Measurements from ENCODE around the gene RPUSD1. TPM values are rescaled to one million over a fixed set of nuclear protein-coding genes. Genes with fewer than 3 reads are reported as not detected.

Gene RPUSD1
- total RNA-seq, 2 experiments from 2014 or later = 12.8 to 15.0 TPM

DNA sequence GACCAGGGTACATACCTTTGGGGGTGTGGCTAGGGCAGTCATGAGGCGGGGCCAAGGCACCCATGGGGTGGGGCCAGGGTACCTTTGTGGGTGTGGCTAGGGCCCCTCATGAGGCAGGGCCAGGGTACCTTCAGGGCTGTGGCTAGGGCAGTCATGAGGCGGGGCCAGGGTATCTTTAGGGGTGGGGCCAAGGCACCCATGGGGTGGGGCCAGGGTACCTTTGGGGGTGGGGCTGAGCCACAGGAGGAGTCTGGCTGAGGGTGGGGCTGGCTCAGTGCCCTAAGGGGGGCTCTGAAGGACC lies 8.9 kb upstream of the RPUSD1 start:
- Histone ChIP-seq H3K4me3 (ENCODE audit: low read length) (no peak overlapping the region), H3K27ac (ENCODE audit: low read depth in 1 of 2, low read length in 2 of 2) (no peak overlapping the region), H3K4me1 (ENCODE audit: insufficient read depth, low read length) (peaks cover 4% of the 10 kb centered on the region), H3K27me3 (ENCODE audit: control insufficient read depth in 1 of 2, insufficient read depth in 2 of 2, low read length in 2 of 2) (peaks cover 19 to 22% of the 10 kb centered on the region in 2 experiments), H3K9me3 (ENCODE audit: control insufficient read depth in 1 of 2, insufficient read depth in 1 of 2, low read length in 2 of 2) (peaks cover 0 to 22% of the 10 kb centered on the region in 2 experiments), H3K36me3 (ENCODE audit: insufficient read depth, low read length) (no peaks in the 10 kb centered on the region)
- Mint-ChIP-seq H3K4me1 (ENCODE audit: low read depth) (no peaks in the 10 kb centered on the region), H3K36me3 (ENCODE audit: low read depth) (no peaks in the 10 kb centered on the region), H3K4me3 (no peak overlapping the region), H3K27ac (no peak overlapping the region), H3K9me3 (no peaks in the 10 kb centered on the region), H3K27me3 (peaks cover 5% of the 10 kb centered on the region)
- POLR2A ChIA-PET = no interaction called here
- DNase-seq (no peak), ATAC-seq (ENCODE audit: poor library complexity) (peak; percentile 37)
- CTCF ChIA-PET = no interaction called here
- TF ChIP-seq, protein P1, sequence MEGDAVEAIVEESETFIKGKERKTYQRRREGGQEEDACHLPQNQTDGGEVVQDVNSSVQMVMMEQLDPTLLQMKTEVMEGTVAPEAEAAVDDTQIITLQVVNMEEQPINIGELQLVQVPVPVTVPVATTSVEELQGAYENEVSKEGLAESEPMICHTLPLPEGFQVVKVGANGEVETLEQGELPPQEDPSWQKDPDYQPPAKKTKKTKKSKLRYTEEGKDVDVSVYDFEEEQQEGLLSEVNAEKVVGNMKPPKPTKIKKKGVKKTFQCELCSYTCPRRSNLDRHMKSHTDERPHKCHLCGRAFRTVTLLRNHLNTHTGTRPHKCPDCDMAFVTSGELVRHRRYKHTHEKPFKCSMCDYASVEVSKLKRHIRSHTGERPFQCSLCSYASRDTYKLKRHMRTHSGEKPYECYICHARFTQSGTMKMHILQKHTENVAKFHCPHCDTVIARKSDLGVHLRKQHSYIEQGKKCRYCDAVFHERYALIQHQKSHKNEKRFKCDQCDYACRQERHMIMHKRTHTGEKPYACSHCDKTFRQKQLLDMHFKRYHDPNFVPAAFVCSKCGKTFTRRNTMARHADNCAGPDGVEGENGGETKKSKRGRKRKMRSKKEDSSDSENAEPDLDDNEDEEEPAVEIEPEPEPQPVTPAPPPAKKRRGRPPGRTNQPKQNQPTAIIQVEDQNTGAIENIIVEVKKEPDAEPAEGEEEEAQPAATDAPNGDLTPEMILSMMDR (IDR thresholded peaks at IDR 0.05) = no peak
- intact Hi-C loops (cut with DNase I, micrococcal nuclease) = no loop called here

DNA sequence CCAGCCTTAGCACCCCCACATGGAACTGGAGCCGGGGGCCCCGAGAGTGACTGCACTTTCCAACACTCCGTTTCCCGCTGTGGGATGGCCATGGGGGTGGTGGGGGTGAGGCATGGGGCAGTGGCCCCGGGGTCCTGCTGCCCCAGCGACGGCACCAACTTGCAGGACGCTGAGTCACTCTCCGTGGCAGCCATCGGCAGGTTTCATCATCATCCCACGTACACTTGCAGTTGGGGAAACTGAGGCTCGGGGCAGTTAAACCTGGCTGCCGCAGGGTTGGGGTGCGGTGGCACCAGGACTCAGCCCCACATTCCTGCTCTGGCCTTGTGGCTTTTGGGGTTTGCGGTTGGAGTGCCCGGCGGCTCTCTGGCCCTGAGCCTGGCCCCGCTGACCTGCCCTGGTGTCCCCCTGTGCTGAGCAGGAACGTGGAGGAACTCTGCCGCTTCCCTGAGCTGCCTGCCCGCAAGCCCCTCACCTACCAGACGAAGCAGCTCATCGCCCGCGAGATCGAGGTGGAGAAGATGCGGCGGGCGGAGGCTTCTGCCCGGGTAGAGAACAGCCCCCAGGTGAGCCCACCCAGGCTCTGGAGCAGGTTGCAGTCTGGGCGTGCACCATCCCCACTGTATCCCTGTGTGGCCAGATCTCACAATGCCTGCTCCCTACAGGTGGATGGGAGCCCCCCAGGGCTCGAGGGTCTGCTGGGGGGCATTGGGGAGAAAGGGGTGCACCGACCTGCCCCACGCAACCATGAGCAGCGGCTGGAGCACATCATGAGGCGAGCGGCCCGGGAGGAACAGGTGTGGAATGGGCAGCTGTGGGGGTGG lies 8.3 kb upstream of the RPUSD1 start:
- Mint-ChIP-seq H3K36me3 (ENCODE audit: low read depth) (no peaks in the 10 kb centered on the region), H3K27me3 (peaks cover 4% of the 10 kb centered on the region), H3K27ac (no peak overlapping the region), H3K9me3 (no peaks in the 10 kb centered on the region), H3K4me3 (no peak overlapping the region), H3K4me1 (ENCODE audit: low read depth) (no peaks in the 10 kb centered on the region)
- H3K4me3 ChIP-seq (ENCODE audit: low read length) = no peak overlapping the region
- no peak overlapping the region for H3K27ac ChIP-seq (ENCODE audit: low read depth in 1 of 2, low read length in 2 of 2)
- H3K36me3 ChIP-seq (ENCODE audit: insufficient read depth, low read length) = no peaks in the 10 kb centered on the region
- peaks cover 0 to 17% of the 10 kb centered on the region in 2 experiments for H3K9me3 ChIP-seq (ENCODE audit: control insufficient read depth in 1 of 2, insufficient read depth in 1 of 2, low read length in 2 of 2)
- ATAC-seq (ENCODE audit: poor library complexity) (no peak), DNase-seq (no peak)
- peaks cover 4% of the 10 kb centered on the region for H3K4me1 ChIP-seq (ENCODE audit: insufficient read depth, low read length)
- intact Hi-C loops (cut with DNase I, micrococcal nuclease) = no loop called here
- ChIA-PET POLR2A (no interaction called here), CTCF (no interaction called here)
- H3K27me3 ChIP-seq (ENCODE audit: control insufficient read depth in 1 of 2, insufficient read depth in 2 of 2, low read length in 2 of 2) = peaks cover 14 to 17% of the 10 kb centered on the region in 2 experiments
- TF ChIP-seq, protein P1 (IDR thresholded peaks at IDR 0.05) = no peak

DNA sequence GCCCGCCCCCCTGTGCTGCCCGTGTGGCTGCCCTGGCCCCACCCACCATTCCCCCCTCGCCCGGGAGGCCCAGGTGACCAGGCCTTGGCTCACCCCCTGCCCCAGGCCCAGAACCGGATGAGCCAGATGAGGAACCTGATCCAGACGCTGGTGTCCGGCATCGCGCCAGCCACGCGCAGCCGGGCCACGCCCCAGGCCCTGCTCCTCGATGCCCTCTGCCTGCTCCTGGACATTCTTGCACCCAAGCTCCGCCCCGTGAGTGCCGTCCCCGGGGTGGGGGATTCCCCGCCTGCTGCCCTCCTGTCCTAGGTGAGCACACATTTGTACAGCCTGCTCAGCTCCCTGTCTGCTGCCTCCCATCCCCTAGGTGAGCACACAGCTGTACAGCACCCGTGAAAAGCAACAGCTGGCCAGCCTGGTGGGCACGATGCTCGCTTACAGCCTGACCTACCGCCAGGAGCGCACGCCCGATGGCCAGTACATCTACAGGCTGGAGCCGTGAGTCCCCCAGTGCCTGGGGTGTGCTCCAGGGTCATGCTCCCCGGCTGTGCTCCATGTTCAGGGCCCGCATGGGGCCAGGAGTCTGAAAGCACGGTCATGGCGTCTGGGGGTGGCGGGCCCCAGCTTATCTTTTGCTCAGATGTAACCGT lies 7.5 kb upstream of the RPUSD1 start:
- CTCF ChIA-PET = no interaction called here
- intact Hi-C loops (cut with DNase I, micrococcal nuclease) = no loop called here
- Histone ChIP-seq H3K36me3 (ENCODE audit: insufficient read depth, low read length) (no peaks in the 10 kb centered on the region), H3K9me3 (ENCODE audit: control insufficient read depth in 1 of 2, insufficient read depth in 1 of 2, low read length in 2 of 2) (peaks cover 0 to 9% of the 10 kb centered on the region in 2 experiments), H3K4me1 (ENCODE audit: insufficient read depth, low read length) (peaks cover 4% of the 10 kb centered on the region), H3K27ac (ENCODE audit: low read depth in 1 of 2, low read length in 2 of 2) (no peak overlapping the region), H3K4me3 (ENCODE audit: low read length) (no peak overlapping the region), H3K27me3 (ENCODE audit: control insufficient read depth in 1 of 2, insufficient read depth in 2 of 2, low read length in 2 of 2) (peaks cover 6 to 9% of the 10 kb centered on the region in 2 experiments)
- no peak overlapping the region for H3K27ac Mint-ChIP-seq
- ATAC-seq (ENCODE audit: poor library complexity) = no peak
- TF ChIP-seq, protein P1 (IDR thresholded peaks at IDR 0.05) = no peak
- no peaks in the 10 kb centered on the region for H3K36me3 Mint-ChIP-seq (ENCODE audit: low read depth)
- H3K27me3 Mint-ChIP-seq = peaks cover 4% of the 10 kb centered on the region
- H3K4me3 Mint-ChIP-seq = no peak overlapping the region
- H3K9me3 Mint-ChIP-seq = no peaks in the 10 kb centered on the region
- POLR2A ChIA-PET = no interaction called here
- H3K4me1 Mint-ChIP-seq (ENCODE audit: low read depth) = no peaks in the 10 kb centered on the region
- no peak for DNase-seq
